Activated CD4-positive, alpha-beta T cell treated with anti-CD3 and anti-CD28 coated beads, Interleukin-2, amount 10 ng/mL, durations not matched to agents 7 days and 5 days (primary cell): Measurements from ENCODE around the gene ARID2. TPM values are rescaled to one million over a fixed set of nuclear protein-coding genes. Genes with fewer than 3 reads are reported as not detected.
A peak's percentile ranks its signal among the peaks of the same experiment; 100 is the strongest.

ENCODE experiments used
- CTCF ChIA-PET: fragments of 350-600 bp; sonication (Branson Sonifier 250); formaldehyde crosslinking; loops from one replicate; lab custom pipeline; 2021; ENCODE audit warnings: antibody characterized with exemption; lab: Charles Lee
- POLR2A ChIA-PET: fragments of 350-600 bp; sonication (Branson Sonifier 250); formaldehyde crosslinking; loops from one replicate; lab custom pipeline; 2021; ENCODE audit warnings: antibody characterized with exemption; lab: Charles Lee
- DNase-seq: peaks from one replicate; pipeline ENCODE4 v3.0.0-alpha.2; 2020
- H3K27ac Mint-ChIP-seq: one replicate; pipeline ENCODE4 v1.8.0; 2021; ENCODE audit warnings: mild to moderate bottlenecking, moderate library complexity, mixed read lengths
- H3K27me3 Mint-ChIP-seq: one replicate; pipeline ENCODE4 v1.8.0; 2021; ENCODE audit warnings: mixed read lengths
- H3K36me3 Mint-ChIP-seq: one replicate; pipeline ENCODE4 v1.8.0; 2021; ENCODE audit warnings: low read depth, mixed read lengths
- H3K4me1 Mint-ChIP-seq: one replicate; pipeline ENCODE4 v1.8.0; 2021; ENCODE audit warnings: mixed read lengths
- H3K4me3 Mint-ChIP-seq: one replicate; pipeline ENCODE4 v1.8.0; 2021; ENCODE audit warnings: mild to moderate bottlenecking, moderate library complexity, mixed read lengths
- H3K9me3 Mint-ChIP-seq: one replicate; pipeline ENCODE4 v1.8.0; 2021; ENCODE audit warnings: mixed read lengths
- total RNA-seq, 2 experiments: library from RNA; stranded (reverse); gene quantifications; one replicate each; pipeline ENCODE4 v1.2.3, GENCODE V29; 2021

The ARID2 gene
- total RNA-seq, 2 experiments from 2014 or later = 46.9 to 48.8 TPM

GRCh38 chr12:45887544-45887943 is 158.0 kb downstream of the ARID2 start:
- peaks cover 14% of the 10 kb centered on the region for H3K4me1 Mint-ChIP-seq
- CTCF ChIA-PET = no interaction called here
- H3K4me3 Mint-ChIP-seq = no peak overlapping the region
- POLR2A ChIA-PET = no interaction called here
- peaks cover 57% of the 10 kb centered on the region for H3K36me3 Mint-ChIP-seq
- H3K27ac Mint-ChIP-seq = no peak overlapping the region
- no peak for DNase-seq
- no peaks in the 10 kb centered on the region for H3K27me3 Mint-ChIP-seq
- H3K9me3 Mint-ChIP-seq = peaks cover 15% of the 10 kb centered on the region

GRCh38 chr12:45890276-45890675 is 160.8 kb downstream of the ARID2 start:
- CTCF ChIA-PET = no interaction called here
- POLR2A ChIA-PET = no interaction called here
- peaks cover 8% of the 10 kb centered on the region for H3K9me3 Mint-ChIP-seq
- peaks cover 55% of the 10 kb centered on the region for H3K36me3 Mint-ChIP-seq
- DNase-seq = no peak
- H3K27me3 Mint-ChIP-seq = no peaks in the 10 kb centered on the region
- H3K4me3 Mint-ChIP-seq = no peak overlapping the region
- no peak overlapping the region for H3K27ac Mint-ChIP-seq
- H3K4me1 Mint-ChIP-seq = peaks cover 26% of the 10 kb centered on the region

- no peaks in the 10 kb centered on the region for H3K9me3 Mint-ChIP-seq
- no peaks in the 10 kb centered on the region for H3K27me3 Mint-ChIP-seq
- H3K4me1 Mint-ChIP-seq = peaks cover 26% of the 10 kb centered on the region
- peaks cover 55% of the 10 kb centered on the region for H3K36me3 Mint-ChIP-seq
- CTCF ChIA-PET = interaction anchor here (1.0 to 1.7 kb wide), 2 partner anchors 14 to 26 kb away, joined by 4 to 5 read pairs; no protein-coding TSS in a partner anchor
- POLR2A ChIA-PET = no interaction called here
- no peak for DNase-seq
- H3K4me3 Mint-ChIP-seq = no peak overlapping the region
- no peak overlapping the region for H3K27ac Mint-ChIP-seq
Observed at GRCh38 chr12:45893240-45893639, 163.7 kb downstream of the ARID2 start.

- H3K4me3 Mint-ChIP-seq = no peak overlapping the region
- ChIA-PET CTCF (no interaction called here), POLR2A (no interaction called here)
- H3K4me1 Mint-ChIP-seq = peaks cover 26% of the 10 kb centered on the region
- H3K9me3 Mint-ChIP-seq = peaks cover 5% of the 10 kb centered on the region
- DNase-seq = no peak
- H3K27ac Mint-ChIP-seq = no peak overlapping the region
- H3K27me3 Mint-ChIP-seq = no peaks in the 10 kb centered on the region
- H3K36me3 Mint-ChIP-seq = peaks cover 65% of the 10 kb centered on the region
Observed at GRCh38 chr12:45895961-45896360, 166.5 kb downstream of the ARID2 start.

GRCh38 chr12:45898094-45898493 is 168.6 kb downstream of the ARID2 start:
- H3K27ac Mint-ChIP-seq = no peak overlapping the region
- DNase-seq = no peak
- H3K4me3 Mint-ChIP-seq = no peak overlapping the region
- peaks cover 58% of the 10 kb centered on the region for H3K36me3 Mint-ChIP-seq
- POLR2A ChIA-PET = no interaction called here
- no peaks in the 10 kb centered on the region for H3K27me3 Mint-ChIP-seq
- CTCF ChIA-PET = interaction anchor here (1.6 kb wide), 1 partner anchor 47 kb away, joined by 3 read pairs; no protein-coding TSS in a partner anchor
- H3K9me3 Mint-ChIP-seq = peaks cover 5% of the 10 kb centered on the region
- H3K4me1 Mint-ChIP-seq = peaks cover 11% of the 10 kb centered on the region

GRCh38 chr12:45907955-45908354 is 178.4 kb downstream of the ARID2 start:
- no peak overlapping the region for H3K4me3 Mint-ChIP-seq
- no peak for DNase-seq
- CTCF ChIA-PET = no interaction called here
- POLR2A ChIA-PET = no interaction called here
- H3K9me3 Mint-ChIP-seq = no peaks in the 10 kb centered on the region
- H3K27me3 Mint-ChIP-seq = no peaks in the 10 kb centered on the region
- no peaks in the 10 kb centered on the region for H3K4me1 Mint-ChIP-seq
- H3K27ac Mint-ChIP-seq = no peak overlapping the region
- peaks cover 22% of the 10 kb centered on the region for H3K36me3 Mint-ChIP-seq

- Mint-ChIP-seq H3K27me3 (no peaks in the 10 kb centered on the region), H3K4me1 (no peaks in the 10 kb centered on the region), H3K4me3 (no peak overlapping the region), H3K9me3 (no peaks in the 10 kb centered on the region), H3K36me3 (peaks cover 14% of the 10 kb centered on the region), H3K27ac (no peak overlapping the region)
- DNase-seq = no peak
- ChIA-PET CTCF (no interaction called here), POLR2A (no interaction called here)
Observed at GRCh38 chr12:45909041-45909713, 179.7 kb downstream of the ARID2 start.

- no peak overlapping the region for H3K27ac Mint-ChIP-seq
- no peaks in the 10 kb centered on the region for H3K9me3 Mint-ChIP-seq
- H3K27me3 Mint-ChIP-seq = no peaks in the 10 kb centered on the region
- ChIA-PET POLR2A (no interaction called here), CTCF (no interaction called here)
- DNase-seq = no peak
- H3K4me3 Mint-ChIP-seq = no peak overlapping the region
- peaks cover 11% of the 10 kb centered on the region for H3K36me3 Mint-ChIP-seq
- H3K4me1 Mint-ChIP-seq = no peaks in the 10 kb centered on the region
Observed at GRCh38 chr12:45912774-45913173, 183.3 kb downstream of the ARID2 start.

- Mint-ChIP-seq H3K4me3 (no peak overlapping the region), H3K27ac (no peak overlapping the region)
Observed at GRCh38 chr12:45913631-45914030, 184.1 kb downstream of the ARID2 start.

GRCh38 chr12:45914090-45914489 is 184.6 kb downstream of the ARID2 start:
- H3K4me3 Mint-ChIP-seq = no peak overlapping the region
- no peak for DNase-seq
- no peaks in the 10 kb centered on the region for H3K4me1 Mint-ChIP-seq
- H3K36me3 Mint-ChIP-seq = peaks cover 12% of the 10 kb centered on the region
- no peaks in the 10 kb centered on the region for H3K27me3 Mint-ChIP-seq
- no peak overlapping the region for H3K27ac Mint-ChIP-seq
- H3K9me3 Mint-ChIP-seq = no peaks in the 10 kb centered on the region
- ChIA-PET POLR2A (no interaction called here), CTCF (interaction anchor here (0.7 kb wide), 1 partner anchor 9 kb away, joined by 3 read pairs; no protein-coding TSS in a partner anchor)

More at GRCh38 chr12:45913631-45914030, 184.1 kb downstream of the ARID2 start:
- H3K36me3 Mint-ChIP-seq = peaks cover 13% of the 10 kb centered on the region
- no peaks in the 10 kb centered on the region for H3K9me3 Mint-ChIP-seq
- ChIA-PET CTCF (interaction anchor here (0.7 kb wide), 1 partner anchor 8 kb away, joined by 3 read pairs; no protein-coding TSS in a partner anchor), POLR2A (no interaction called here)
- H3K27me3 Mint-ChIP-seq = no peaks in the 10 kb centered on the region
- no peaks in the 10 kb centered on the region for H3K4me1 Mint-ChIP-seq
- no peak for DNase-seq

GRCh38 chr12:45915405-45915804 is 185.9 kb downstream of the ARID2 start:
- no peak for DNase-seq
- Mint-ChIP-seq H3K9me3 (no peaks in the 10 kb centered on the region), H3K36me3 (peaks cover 19% of the 10 kb centered on the region), H3K4me3 (no peak overlapping the region), H3K4me1 (no peaks in the 10 kb centered on the region), H3K27me3 (no peaks in the 10 kb centered on the region), H3K27ac (no peak overlapping the region)
- POLR2A ChIA-PET = no interaction called here
- CTCF ChIA-PET = interaction anchor here (0.6 kb wide), 1 partner anchor 10 kb away, joined by 3 read pairs; no protein-coding TSS in a partner anchor

- no peaks in the 10 kb centered on the region for H3K4me1 Mint-ChIP-seq
- DNase-seq = no peak
- H3K27me3 Mint-ChIP-seq = no peaks in the 10 kb centered on the region
- H3K4me3 Mint-ChIP-seq = no peak overlapping the region
- H3K27ac Mint-ChIP-seq = no peak overlapping the region
- no peaks in the 10 kb centered on the region for H3K9me3 Mint-ChIP-seq
- CTCF ChIA-PET = no interaction called here
- peaks cover 38% of the 10 kb centered on the region for H3K36me3 Mint-ChIP-seq
- POLR2A ChIA-PET = no interaction called here
Observed at GRCh38 chr12:45918818-45919217, 189.3 kb downstream of the ARID2 start.

- no peaks in the 10 kb centered on the region for H3K27me3 Mint-ChIP-seq
- H3K9me3 Mint-ChIP-seq = no peaks in the 10 kb centered on the region
- CTCF ChIA-PET = interaction anchor here (0.7 kb wide), 1 partner anchor 1638 kb away, joined by 6 read pairs; no protein-coding TSS in a partner anchor
- no peak overlapping the region for H3K4me3 Mint-ChIP-seq
- peak overlapping the region; percentile 11 for H3K27ac Mint-ChIP-seq
- peaks cover 57% of the 10 kb centered on the region for H3K36me3 Mint-ChIP-seq
- POLR2A ChIA-PET = no interaction called here
- H3K4me1 Mint-ChIP-seq = peaks cover 7% of the 10 kb centered on the region
- DNase-seq = no peak
Observed at GRCh38 chr12:45928309-45928708, 198.8 kb downstream of the ARID2 start.
